Keratinocyte (primary cell): Measurements from ENCODE around the gene TMEM126B. TPM values are rescaled to one million over a fixed set of nuclear protein-coding genes. Genes with fewer than 3 reads are reported as not detected.
A peak's percentile ranks its signal among the peaks of the same experiment; 100 is the strongest.

Source experiments
- DNase-seq: peaks from one replicate; pipeline ENCODE4 v3.0.0-alpha.2; 2011; ENCODE audit warnings: low read depth, missing footprints, low spot score
- FAIRE-seq: peaks from 2 replicates; lab custom pipeline; 2011; peaks lifted over from hg19 to GRCh38; lab: Jason Lieb, UNC
- H2AFZ ChIP-seq: 2 replicates; pipeline ENCODE4 v1.6.0; 2012; ENCODE audit warnings: low read length, control low read depth, inconsistent platforms; ENCODE audit not compliant: control insufficient read depth
- H3K27ac ChIP-seq: 2 replicates; pipeline ENCODE4 v1.5.1; 2011; ENCODE audit warnings: low read length; ENCODE audit not compliant: control insufficient read depth, insufficient read depth
- H3K27me3 ChIP-seq: 3 replicates; pipeline ENCODE4 v1.6.0; 2011; ENCODE audit warnings: low read length; ENCODE audit not compliant: control insufficient read depth, insufficient read depth; ENCODE audit errors: extremely low read depth
- H3K36me3 ChIP-seq, 2 experiments: 2 replicates in 1 of 2; 3 replicates in 1 of 2; pipeline ENCODE4 v1.5.1; 2011; ENCODE audit warnings: low read length in 2 of 2, mild to moderate bottlenecking in 1 of 2; ENCODE audit not compliant: control insufficient read depth in 2 of 2, insufficient read depth in 2 of 2; ENCODE audit errors: extremely low read depth in 1 of 2
- H3K4me1 ChIP-seq: 3 replicates; pipeline ENCODE4 v1.5.1; 2011; ENCODE audit warnings: low read length; ENCODE audit not compliant: control insufficient read depth, insufficient read depth; ENCODE audit errors: extremely low read depth
- H3K4me2 ChIP-seq: 3 replicates; pipeline ENCODE4 v1.6.0; 2011; ENCODE audit warnings: low read depth, low read length; ENCODE audit not compliant: control insufficient read depth, insufficient read depth; ENCODE audit errors: extremely low read depth
- H3K4me3 ChIP-seq, 3 experiments: fragments of 200-600 bp in 1 of 3; sonication (generic) in 1 of 3; 2 replicates in 2 of 3; 3 replicates in 1 of 3; pipeline ENCODE4 v1.5.1; 2011 to 2016; ENCODE audit warnings: low read length in 3 of 3, mild to moderate bottlenecking in 3 of 3, control low read depth in 2 of 3, inconsistent platforms in 1 of 3, low read depth in 1 of 3, mixed read lengths in 1 of 3, mixed run types in 1 of 3, moderate library complexity in 1 of 3; ENCODE audit not compliant: control insufficient read depth in 2 of 3, insufficient read depth in 2 of 3; ENCODE audit errors: extremely low read depth in 1 of 3
- H3K79me2 ChIP-seq: 2 replicates; pipeline ENCODE4 v1.6.0; 2012; ENCODE audit warnings: low read length; ENCODE audit not compliant: control insufficient read depth, insufficient read depth
- H3K9ac ChIP-seq: 3 replicates; pipeline ENCODE4 v1.6.0; 2011; ENCODE audit warnings: low read length; ENCODE audit not compliant: control insufficient read depth, insufficient read depth; ENCODE audit errors: extremely low read depth
- H3K9me1 ChIP-seq: 3 replicates; pipeline ENCODE4 v1.6.0; 2011; ENCODE audit warnings: low read length; ENCODE audit not compliant: control insufficient read depth, insufficient read depth; ENCODE audit errors: extremely low read depth
- H3K9me3 ChIP-seq: 2 replicates; pipeline ENCODE4 v1.5.1; 2012; ENCODE audit warnings: low read depth, low read length; ENCODE audit not compliant: control insufficient read depth
- H4K20me1 ChIP-seq: 3 replicates; pipeline ENCODE4 v1.6.0; 2011; ENCODE audit warnings: low read length; ENCODE audit not compliant: control insufficient read depth, insufficient read depth; ENCODE audit errors: extremely low read depth
- CTCF ChIP-seq, 3 experiments: IDR thresholded peaks in 1 of 3; conservative IDR thresholded peaks in 1 of 3; optimal IDR thresholded peaks in 1 of 3; 2 replicates in 2 of 3; 3 replicates in 1 of 3; pipeline versions ENCODE3 to v1.5.1; 2011; ENCODE audit warnings: low read length in 3 of 3, mild to moderate bottlenecking in 3 of 3, moderate library complexity in 2 of 3, control low read depth in 1 of 3, inconsistent platforms in 1 of 3; ENCODE audit not compliant: insufficient read depth in 2 of 3; ENCODE audit errors: extremely low read depth in 1 of 3
- EZH2 ChIP-seq: IDR thresholded peaks from one replicate; pipeline ENCODE4 v1.6.1; 2012; ENCODE audit warnings: inconsistent platforms, mild to moderate bottlenecking, low read length, moderate library complexity
- dilution Hi-C: fragments of 300-500 bp; cut with MboI; formaldehyde crosslinking; loops from one replicate; pipeline ENCODE4 v1.7.0; 2020; ENCODE audit warnings: low sequenced_read_pairs; ENCODE audit not compliant: extremely low pct_ligation_motif_present
- polyA plus RNA-seq, 5 experiments: library from polyadenylated mRNA; depleted of rRNA in 3 of 5; stranded (reverse) in 3 of 5; stranded (forward) in 1 of 5; unstranded in 1 of 5; fragments of >200 nt; gene quantifications; 1 replicate in 1 of 5; 2 replicates in 3 of 5; 3 replicates in 1 of 5; pipeline versions ENCODE4 v1.2.1 to v1.2.3, GENCODE V29; 2011 to 2012; ENCODE audit warnings: missing spikeins in 2 of 5, low read depth in 1 of 5, low replicate concordance in 1 of 5

Gene TMEM126B
- polyA plus RNA-seq, 1 donor (not counting 4 experiments of a cell fraction or from before 2014, with no cell fraction given): 105 TPM

- no peaks in the 10 kb centered on the region for H3K9me1 ChIP-seq
- DNase-seq (no peak), FAIRE-seq (no peak)
- no peak overlapping the region for H3K9ac ChIP-seq
- H3K79me2 ChIP-seq: no peaks in the 10 kb centered on the region
- no peak overlapping the region for H3K4me3 ChIP-seq
- H3K27ac ChIP-seq: no peak overlapping the region
- no peaks in the 10 kb centered on the region for H4K20me1 ChIP-seq
- H3K4me2 ChIP-seq: no peak overlapping the region
- no peaks in the 10 kb centered on the region for H3K9me3 ChIP-seq
- no peak overlapping the region for H2AFZ ChIP-seq
- TF ChIP-seq EZH2: no peak
- peak in 2 of 3 experiments; percentile 30 to 33 for TF ChIP-seq CTCF (optimal IDR thresholded peaks at IDR 0.05 in 1 of 3, IDR thresholded peaks at IDR 0.05 in 1 of 3, conservative IDR thresholded peaks at IDR 0.05 in 1 of 3; ENCODE audit: extremely low read depth in 1 of 3, insufficient read depth in 2 of 3, low read length in 3 of 3)
- H3K4me1 ChIP-seq: no peaks in the 10 kb centered on the region
- H3K36me3 ChIP-seq: no peaks in the 10 kb centered on the region
- dilution Hi-C loops: no loop called here
- H3K27me3 ChIP-seq: no peaks in the 10 kb centered on the region
Measured at GRCh38 chr11:85595285-85595884, 33.0 kb upstream of the TMEM126B start.

GRCh38 chr11:85596886-85597285 lies 31.5 kb upstream of the TMEM126B start:
- H3K36me3 ChIP-seq: no peaks in the 10 kb centered on the region
- H4K20me1 ChIP-seq: no peaks in the 10 kb centered on the region
- H3K9me3 ChIP-seq: no peaks in the 10 kb centered on the region
- no peak overlapping the region for H3K4me3 ChIP-seq
- no peaks in the 10 kb centered on the region for H3K79me2 ChIP-seq
- no peak for DNase-seq
- dilution Hi-C loops: no loop called here
- no peak overlapping the region for H3K4me2 ChIP-seq
- H3K9ac ChIP-seq: no peak overlapping the region
- no peak overlapping the region for H2AFZ ChIP-seq
- H3K27ac ChIP-seq: no peak overlapping the region
- no peaks in the 10 kb centered on the region for H3K9me1 ChIP-seq
- no peaks in the 10 kb centered on the region for H3K4me1 ChIP-seq
- TF ChIP-seq EZH2: no peak
- no peak for TF ChIP-seq CTCF (optimal IDR thresholded peaks at IDR 0.05 in 1 of 3, IDR thresholded peaks at IDR 0.05 in 1 of 3, conservative IDR thresholded peaks at IDR 0.05 in 1 of 3; ENCODE audit: extremely low read depth in 1 of 3, insufficient read depth in 2 of 3, low read length in 3 of 3)
- no peaks in the 10 kb centered on the region for H3K27me3 ChIP-seq
- FAIRE-seq: no peak
